NT2/D1 (cell line): ENCODE data around the gene MUC2.

ENCODE experiments used
- DNase-seq: peaks from one replicate; pipeline ENCODE4 v3.0.0-alpha.2; 2011; ENCODE audit warnings: low read depth, low spot score
- H3K27me3 ChIP-seq: 2 replicates; pipeline ENCODE4 v1.6.0; 2011; ENCODE audit warnings: mild to moderate bottlenecking; ENCODE audit not compliant: insufficient read length, insufficient read depth
- H3K36me3 ChIP-seq: 2 replicates; pipeline ENCODE4 v1.6.1; 2011; ENCODE audit warnings: mild to moderate bottlenecking, low read length, mixed read lengths; ENCODE audit not compliant: insufficient read depth, insufficient read length
- H3K4me1 ChIP-seq: 2 replicates; pipeline ENCODE4 v1.5.1; 2011; ENCODE audit not compliant: insufficient read depth, insufficient read length
- H3K4me3 ChIP-seq: 2 replicates; pipeline ENCODE4 v1.5.1; 2011; ENCODE audit warnings: low read depth; ENCODE audit not compliant: insufficient read length
- H3K9ac ChIP-seq: 2 replicates; pipeline ENCODE4 v1.6.0; 2011; ENCODE audit warnings: low read depth; ENCODE audit not compliant: insufficient read length
- H3K9me3 ChIP-seq: 2 replicates; pipeline ENCODE4 v1.5.1; 2011; ENCODE audit warnings: mild to moderate bottlenecking, low read length; ENCODE audit not compliant: insufficient read depth
- SUZ12 ChIP-seq: IDR thresholded peaks from 2 replicates; pipeline ENCODE4 v1.6.1; 2011; ENCODE audit not compliant: insufficient read length, insufficient read depth; ENCODE audit errors: extremely low read depth
- YY1 ChIP-seq: IDR thresholded peaks from 2 replicates; pipeline ENCODE4 v1.6.1; 2011; ENCODE audit not compliant: insufficient read length, insufficient read depth
- ZNF274 ChIP-seq: IDR thresholded peaks from 2 replicates; pipeline ENCODE4 v1.6.1; 2011; ENCODE audit warnings: mild to moderate bottlenecking, low read depth, low read length

MUC2 gene

DNA sequence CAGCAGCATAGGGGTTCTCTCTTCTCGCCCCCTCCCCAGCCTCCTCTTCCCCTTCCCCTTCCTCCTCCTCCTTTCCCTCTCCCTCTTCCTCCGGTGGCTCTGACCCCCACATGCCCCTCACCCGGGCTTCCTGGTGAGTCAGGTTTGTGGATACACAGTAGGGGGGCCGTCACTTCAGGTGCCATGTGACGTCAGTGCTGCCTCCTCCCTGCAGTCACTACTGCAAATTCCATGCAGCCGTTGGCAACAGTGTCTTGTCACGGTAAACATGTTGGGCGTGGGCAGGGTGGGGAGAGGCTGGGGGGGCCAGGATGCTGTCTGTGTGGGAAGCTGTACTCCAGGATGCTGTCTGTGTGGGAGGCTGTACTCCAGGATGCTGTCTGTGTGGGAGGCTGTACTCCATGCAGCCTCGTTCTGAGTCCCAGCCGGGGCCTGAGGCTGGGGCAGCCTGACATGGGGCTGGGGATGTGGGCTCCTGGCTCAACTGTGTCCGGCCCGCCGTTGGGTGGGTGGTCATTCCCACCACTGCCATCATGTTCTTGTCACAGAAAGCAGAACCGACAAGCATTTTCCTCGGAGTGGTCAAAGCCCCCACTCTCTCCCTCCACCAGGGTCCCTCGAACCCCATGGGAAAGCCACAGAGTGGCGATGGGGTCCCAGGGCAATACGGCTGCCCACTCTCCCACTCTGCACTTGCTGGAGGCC lies 2.4 kb upstream of the MUC2 start:
- Histone ChIP-seq H3K27me3 (no peaks in the 10 kb centered on the region), H3K9ac (no peak overlapping the region), H3K9me3 (no peaks in the 10 kb centered on the region), H3K36me3 (no peaks in the 10 kb centered on the region), H3K4me1 (peaks cover 27% of the 10 kb centered on the region), H3K4me3 (no peak overlapping the region)
- DNase-seq: no peak
- no peak for TF ChIP-seq ZNF274
- TF ChIP-seq SUZ12: no peak
- TF ChIP-seq YY1: no peak

DNA sequence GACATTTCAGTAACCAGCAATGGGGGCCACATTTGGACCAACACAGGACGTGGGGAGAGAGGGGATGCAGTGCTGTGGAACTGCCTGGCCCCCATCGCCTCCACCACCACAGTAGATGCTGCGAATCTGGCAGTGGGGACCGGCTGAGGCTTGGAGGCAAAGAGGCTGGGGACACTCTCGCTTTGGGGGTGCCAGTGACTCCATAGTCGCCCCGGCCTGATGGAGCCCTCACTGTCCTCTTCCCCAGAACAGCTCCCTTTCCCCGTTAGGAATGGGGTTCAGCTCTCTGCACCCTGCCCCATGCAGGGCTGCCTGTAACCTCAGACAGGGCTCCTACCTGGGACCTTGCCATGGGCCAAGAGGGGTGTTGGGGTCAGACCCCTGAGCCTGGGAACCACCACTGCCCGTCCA lies 1.8 kb upstream of the MUC2 start:
- TF ChIP-seq SUZ12: no peak
- no peak for TF ChIP-seq ZNF274
- TF ChIP-seq YY1: no peak
- Histone ChIP-seq H3K9me3 (no peaks in the 10 kb centered on the region), H3K9ac (peak overlapping the region; percentile 50), H3K4me3 (no peak overlapping the region), H3K27me3 (no peaks in the 10 kb centered on the region), H3K4me1 (peaks cover 27% of the 10 kb centered on the region), H3K36me3 (no peaks in the 10 kb centered on the region)
- DNase-seq: no peak

DNA sequence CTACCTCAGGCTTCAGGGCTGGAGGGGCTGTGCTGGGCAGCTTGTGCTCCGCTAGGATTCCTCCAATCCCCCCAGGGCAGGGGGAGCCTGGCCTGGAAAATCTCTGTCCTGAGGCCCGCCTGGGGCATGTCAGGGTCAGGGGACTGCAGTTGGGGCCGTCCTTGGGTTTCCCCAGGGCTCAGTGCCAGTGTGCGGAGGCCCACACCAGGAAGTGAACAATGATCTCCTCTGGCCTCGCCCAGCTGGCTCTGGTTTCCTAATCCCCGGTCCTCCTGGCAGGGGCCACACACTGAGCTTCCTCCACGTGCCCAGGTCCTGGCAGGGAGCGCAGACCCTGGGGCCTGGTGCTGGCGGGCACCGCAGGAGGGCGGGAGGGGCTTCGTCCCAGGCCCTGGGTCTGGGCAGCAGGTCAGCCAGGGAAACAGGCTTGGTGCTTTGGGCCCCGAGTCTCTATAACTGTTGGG lies 1.4 kb upstream of the MUC2 start:
- TF ChIP-seq ZNF274 (no peak), YY1 (no peak), SUZ12 (no peak)
- peak overlapping the region; percentile 50 for H3K9ac ChIP-seq
- no peak overlapping the region for H3K4me3 ChIP-seq
- H3K27me3 ChIP-seq: no peaks in the 10 kb centered on the region
- peaks cover 31% of the 10 kb centered on the region for H3K4me1 ChIP-seq
- no peak for DNase-seq
- H3K36me3 ChIP-seq: no peaks in the 10 kb centered on the region
- no peaks in the 10 kb centered on the region for H3K9me3 ChIP-seq

DNA sequence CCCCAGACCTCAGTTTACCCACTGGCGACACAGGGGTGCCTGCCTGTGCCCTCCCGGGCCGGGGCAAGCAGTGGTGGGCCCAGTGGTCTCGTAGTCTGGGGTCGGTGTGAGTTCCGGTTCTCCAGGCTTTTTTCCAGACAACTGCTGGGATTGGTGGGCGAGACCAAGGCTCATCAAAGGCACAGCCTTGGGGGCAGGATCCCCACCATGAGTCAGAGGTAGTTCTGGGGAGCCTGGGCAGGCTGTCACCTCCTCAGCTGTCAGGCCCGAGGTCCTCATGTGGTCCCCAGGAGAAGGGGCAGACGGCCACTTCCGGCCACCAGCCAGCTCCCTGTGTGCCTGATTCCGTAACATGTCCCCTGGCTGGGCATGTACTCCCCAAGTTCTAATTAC lies 827 bp upstream of the MUC2 start:
- Histone ChIP-seq H3K36me3 (no peaks in the 10 kb centered on the region), H3K4me1 (peaks cover 32% of the 10 kb centered on the region), H3K4me3 (no peak overlapping the region), H3K27me3 (no peaks in the 10 kb centered on the region), H3K9ac (no peak overlapping the region), H3K9me3 (no peaks in the 10 kb centered on the region)
- no peak for TF ChIP-seq SUZ12
- no peak for TF ChIP-seq YY1
- TF ChIP-seq ZNF274: no peak
- DNase-seq: no peak

DNA sequence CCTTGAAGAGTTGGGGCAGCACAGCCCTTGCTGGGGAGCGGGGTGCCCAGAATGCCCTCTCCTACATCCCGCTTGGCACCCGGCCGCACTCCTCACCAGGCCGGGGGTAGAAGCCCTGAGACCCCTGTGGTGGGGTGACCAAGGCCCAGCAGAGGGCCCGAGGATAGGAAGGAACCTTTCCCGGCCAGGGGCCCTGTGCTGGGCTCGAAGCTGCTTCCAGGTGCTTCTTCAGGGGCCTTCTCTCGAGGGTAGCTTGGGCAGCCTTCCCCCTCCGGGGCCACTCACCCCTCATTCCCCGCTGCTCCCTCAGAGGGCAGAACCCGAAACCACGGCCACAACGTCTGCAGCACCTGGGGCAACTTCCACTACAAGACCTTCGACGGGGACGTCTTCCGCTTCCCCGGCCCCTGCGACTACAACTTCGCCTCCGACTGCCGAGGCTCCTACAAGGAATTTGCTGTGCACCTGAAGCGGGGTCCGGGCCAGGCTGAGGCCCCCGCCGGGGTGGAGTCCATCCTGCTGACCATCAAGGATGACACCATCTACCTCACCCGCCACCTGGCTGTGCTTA lies 752 bp downstream of the MUC2 start:
- Histone ChIP-seq H3K27me3 (no peaks in the 10 kb centered on the region), H3K9ac (no peak overlapping the region), H3K9me3 (no peaks in the 10 kb centered on the region), H3K36me3 (no peaks in the 10 kb centered on the region), H3K4me3 (no peak overlapping the region), H3K4me1 (peaks cover 32% of the 10 kb centered on the region)
- TF ChIP-seq ZNF274 (no peak), YY1 (no peak), SUZ12 (no peak)
- DNase-seq: no peak

DNA sequence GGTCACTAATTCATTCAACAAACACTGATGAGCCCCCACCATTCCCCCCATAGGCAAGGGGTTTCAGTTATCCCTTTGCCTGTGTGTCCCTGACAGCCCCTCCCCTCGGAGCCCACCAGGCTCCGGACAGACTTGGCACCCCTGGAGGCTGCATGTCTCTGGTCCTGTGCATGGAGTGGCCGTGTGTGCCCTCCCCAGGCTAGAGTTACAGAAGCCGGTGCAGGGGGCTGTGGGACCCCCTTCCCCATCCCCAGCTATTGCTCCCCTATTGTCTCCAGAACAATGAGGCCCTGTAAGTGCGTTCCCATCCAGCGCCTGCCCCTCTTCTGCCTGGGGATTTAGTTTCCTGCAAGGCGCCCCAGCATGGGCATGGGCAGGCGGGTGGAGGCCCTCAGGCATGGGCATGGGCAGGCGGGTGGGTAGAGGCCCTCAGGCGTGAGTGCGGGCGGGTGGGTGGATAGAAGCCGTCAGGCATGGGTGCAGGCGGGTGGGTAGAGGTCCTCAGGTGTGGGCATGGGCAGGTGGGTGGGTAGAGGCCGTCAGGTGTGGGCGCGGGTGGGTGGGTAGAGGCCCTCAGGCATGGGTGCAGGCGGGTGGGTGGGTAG lies 1.5 kb downstream of the MUC2 start:
- DNase-seq: no peak
- Histone ChIP-seq H3K9me3 (no peaks in the 10 kb centered on the region), H3K4me3 (no peak overlapping the region)

DNA sequence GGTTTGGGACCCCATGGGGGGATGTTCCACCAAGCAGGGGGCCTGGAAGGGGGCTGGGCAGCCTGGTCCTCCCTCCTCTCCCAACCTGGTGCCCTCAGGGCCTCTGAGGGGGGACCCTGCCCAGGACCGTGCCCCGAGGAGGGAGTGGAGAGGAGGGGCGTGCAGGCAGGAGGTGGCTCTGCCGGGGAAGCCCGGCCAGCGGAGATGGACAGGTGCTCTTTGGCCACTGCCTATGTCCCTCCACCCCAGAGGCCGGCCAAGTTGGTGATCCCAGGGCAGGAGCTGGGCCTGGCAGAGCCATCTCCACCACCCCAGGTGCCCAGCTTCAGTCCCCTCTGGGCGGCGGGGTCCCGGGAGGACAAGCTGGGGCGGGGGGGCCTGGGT lies 2.4 kb downstream of the MUC2 start:
- no peaks in the 10 kb centered on the region for H3K36me3 ChIP-seq
- TF ChIP-seq SUZ12 (no peak), YY1 (no peak), ZNF274 (no peak)
- H3K4me1 ChIP-seq: peaks cover 26% of the 10 kb centered on the region
- H3K9me3 ChIP-seq: no peaks in the 10 kb centered on the region
- DNase-seq: no peak
- H3K4me3 ChIP-seq: no peak overlapping the region
- no peak overlapping the region for H3K9ac ChIP-seq
- no peaks in the 10 kb centered on the region for H3K27me3 ChIP-seq

More for the DNA sequence above, 1.5 kb downstream of the MUC2 start:
- no peaks in the 10 kb centered on the region for H3K36me3 ChIP-seq
- H3K27me3 ChIP-seq: no peaks in the 10 kb centered on the region
- peaks cover 32% of the 10 kb centered on the region for H3K4me1 ChIP-seq
- TF ChIP-seq SUZ12: no peak
- no peak for TF ChIP-seq YY1
- no peak for TF ChIP-seq ZNF274
- no peak overlapping the region for H3K9ac ChIP-seq
